A549 (cell line): Measurements from ENCODE around the gene IFITM2. TPM values are rescaled to one million over a fixed set of nuclear protein-coding genes. Genes with fewer than 3 reads are reported as not detected.

ENCODE experiments used
- ATAC-seq, 2 experiments: fragments of 200-7000 bp in 1 of 2; fragments of >200 bp in 1 of 2; cut with Nextera tagmentation in 1 of 2; cut with Tn5 transposase in 1 of 2; 3 replicates each; pipeline versions ENCODE4 v1.8.0 to v1.9.1; 2018 to 2020; ENCODE audit warnings: mild to moderate bottlenecking in 1 of 2, moderate library complexity in 1 of 2
- CTCF ChIA-PET: fragments of 300-600 bp; sonication (Branson Sonifier 250); formaldehyde crosslinking; extraction: SDS; loops from one replicate; lab custom pipeline; 2021; ENCODE audit warnings: antibody characterized with exemption, inconsistent platforms; lab: Yijun Ruan, JAX
- POLR2A ChIA-PET: fragments of 350-600 bp; formaldehyde crosslinking; extraction: SDS; loops from one replicate; lab custom pipeline; 2021; ENCODE audit warnings: antibody characterized with exemption, inconsistent platforms; lab: Yijun Ruan, JAX
- DNase-seq, 2 experiments: peaks; one replicate each; pipeline versions ENCODE4 v3.0.0 to v3.0.0-alpha.2; 2011 to 2016; ENCODE audit warnings: low read depth in 1 of 2, low spot score in 1 of 2
- FAIRE-seq: peaks from 2 replicates; lab custom pipeline; 2011; peaks lifted over from hg19 to GRCh38; lab: Jason Lieb, UNC
- H3K27ac ChIP-seq, 2 experiments: fragments of >200 bp; sonication (Bioruptor Twin); formaldehyde crosslinking; 3 replicates each; pipeline ENCODE4 v1.5.1; 2016 to 2017
- H3K4me1 ChIP-seq: fragments of >200 bp; sonication (Bioruptor Twin); formaldehyde crosslinking; 3 replicates; pipeline ENCODE4 v1.6.1; 2016
- H3K4me2 ChIP-seq: fragments of >200 bp; sonication (Bioruptor Twin); formaldehyde crosslinking; 3 replicates; pipeline ENCODE4 v1.6.1; 2016
- H3K4me3 ChIP-seq: fragments of >200 bp; sonication (Bioruptor Twin); formaldehyde crosslinking; 3 replicates; pipeline ENCODE4 v1.5.1; 2016
- H3K9me3 ChIP-seq: fragments of >200 bp; sonication (Bioruptor Twin); formaldehyde crosslinking; 3 replicates; pipeline ENCODE4 v1.6.1; 2016
- CEBPB ChIP-seq, 2 experiments: fragments of >200 bp in 1 of 2; sonication (Bioruptor Twin) in 1 of 2; formaldehyde crosslinking in 1 of 2; IDR thresholded peaks; 2 replicates each; pipeline ENCODE4 v1.6.1; 2012 to 2016
- GATA3 ChIP-seq: IDR thresholded peaks from 2 replicates; pipeline ENCODE4 v1.6.1; 2012; ENCODE audit warnings: borderline replicate concordance
- HOXA7 ChIP-seq: fragments of 250-450 bp; sonication (Bioruptor Pico); IDR thresholded peaks from 2 replicates; pipeline ENCODE4 v1.5.0; 2020; ENCODE audit warnings: mild to moderate bottlenecking, moderate library complexity
- KDM1A ChIP-seq: fragments of 200-600 bp; sonication (generic); IDR thresholded peaks from 2 replicates; pipeline ENCODE4 v1.6.1; 2016; ENCODE audit warnings: low read depth, mild to moderate bottlenecking
- MAFK ChIP-seq: fragments of 450-650 bp; IDR thresholded peaks from 2 replicates; pipeline ENCODE4 v1.6.1; 2014; ENCODE audit not compliant: partially characterized antibody
- MYC ChIP-seq: IDR thresholded peaks from 2 replicates; pipeline ENCODE4 v1.6.1; 2012; ENCODE audit warnings: mild to moderate bottlenecking, inconsistent platforms, low read length, improper control_type of control experiment, borderline replicate concordance
- NPAS2 ChIP-seq: fragments of 250-450 bp; sonication (Bioruptor Pico); IDR thresholded peaks from 2 replicates; pipeline ENCODE4 v1.8.0; 2022; ENCODE audit warnings: mild to moderate bottlenecking, moderate library complexity, borderline replicate concordance
- NR3C1 ChIP-seq: fragments of >200 bp; sonication (Bioruptor Twin); formaldehyde crosslinking; IDR thresholded peaks from 3 replicates; pipeline ENCODE4 v1.6.1; 2017
- RAD21 ChIP-seq, 2 experiments: fragments of >200 bp in 1 of 2; sonication (Bioruptor Twin) in 1 of 2; formaldehyde crosslinking in 1 of 2; IDR thresholded peaks in 1 of 2; conservative IDR thresholded peaks in 1 of 2; 2 replicates in 1 of 2; 3 replicates in 1 of 2; pipeline ENCODE4 v1.6.1; 2012 to 2018; ENCODE audit warnings: inconsistent platforms in 1 of 2
- RARB ChIP-seq: fragments of 250-450 bp; sonication (Bioruptor Pico); IDR thresholded peaks from 2 replicates; pipeline ENCODE4 v1.8.0; 2021; ENCODE audit warnings: mild to moderate bottlenecking, moderate library complexity
- RCOR1 ChIP-seq: fragments of 150-350 bp; IDR thresholded peaks from 2 replicates; pipeline ENCODE4 v1.6.1; 2014; ENCODE audit warnings: antibody characterized with exemption, low read length, low read depth
- TP53 ChIP-seq: fragments of 250-450 bp; sonication (Bioruptor Pico); IDR thresholded peaks from 2 replicates; pipeline ENCODE4 v1.5.0; 2021; ENCODE audit warnings: mild to moderate bottlenecking, moderate library complexity
- ZC3H11A ChIP-seq: fragments of 450-650 bp; IDR thresholded peaks from 2 replicates; pipeline ENCODE4 v1.6.1; 2014; ENCODE audit warnings: antibody characterized with exemption, mild to moderate bottlenecking
- ZNF302 ChIP-seq: fragments of 250-450 bp; sonication (Bioruptor Pico); IDR thresholded peaks from 2 replicates; pipeline ENCODE4 v1.9.0; 2021; ENCODE audit warnings: inconsistent platforms, mild to moderate bottlenecking, moderate library complexity
- ZSCAN20 ChIP-seq: fragments of 250-450 bp; sonication (Bioruptor Pico); IDR thresholded peaks from 2 replicates; pipeline ENCODE4 v1.8.0; 2022; ENCODE audit warnings: mild to moderate bottlenecking, moderate library complexity
- WGBS: methylation state at CpG from one replicate; pipeline ENCODE4 v1.1.6; 2017; ENCODE audit errors: missing lambda C conversion rate; 5-methylcytosine and 5-hydroxymethylcytosine counted together
- polyA plus RNA-seq, 4 experiments: library from polyadenylated mRNA; depleted of rRNA in 3 of 4; stranded (reverse); fragments of >200 nt; fragmentation: RNase III in 1 of 4; extraction: RNeasy Plus Mini Kit Qiagen cat#74134 plus additional on column Dnase treatment in 1 of 4; gene quantifications; 2 replicates in 3 of 4; 3 replicates in 1 of 4; pipeline ENCODE4 v1.2.3, GENCODE V29; 2011 to 2017
- TF ChIP-seq, protein P1 (sequence below): fragments of 450-650 bp; IDR thresholded peaks from 2 replicates; pipeline ENCODE4 v1.6.1; 2014; ENCODE audit warnings: antibody characterized with exemption
- TF ChIP-seq, protein P2 (sequence below): fragments of 250-450 bp; sonication (Bioruptor Pico); IDR thresholded peaks from 2 replicates; pipeline ENCODE4 v1.5.0; 2021; ENCODE audit warnings: mild to moderate bottlenecking, moderate library complexity, borderline replicate concordance
- TF ChIP-seq, protein P3 (sequence below): fragments of 250-450 bp; sonication (Bioruptor Pico); IDR thresholded peaks from 2 replicates; pipeline ENCODE4 v1.5.0; 2020; ENCODE audit warnings: low read depth, mild to moderate bottlenecking, moderate library complexity
- TF ChIP-seq, protein P4 (sequence below): fragments of >200 bp; sonication (Bioruptor Twin); formaldehyde crosslinking; IDR thresholded peaks from 3 replicates; pipeline ENCODE4 v1.6.1; 2016

IFITM2 gene
- polyA plus RNA-seq, 2 of the 4 experiments (the other 2 are of a cell fraction): 36.4 to 43.6 TPM

DNA sequence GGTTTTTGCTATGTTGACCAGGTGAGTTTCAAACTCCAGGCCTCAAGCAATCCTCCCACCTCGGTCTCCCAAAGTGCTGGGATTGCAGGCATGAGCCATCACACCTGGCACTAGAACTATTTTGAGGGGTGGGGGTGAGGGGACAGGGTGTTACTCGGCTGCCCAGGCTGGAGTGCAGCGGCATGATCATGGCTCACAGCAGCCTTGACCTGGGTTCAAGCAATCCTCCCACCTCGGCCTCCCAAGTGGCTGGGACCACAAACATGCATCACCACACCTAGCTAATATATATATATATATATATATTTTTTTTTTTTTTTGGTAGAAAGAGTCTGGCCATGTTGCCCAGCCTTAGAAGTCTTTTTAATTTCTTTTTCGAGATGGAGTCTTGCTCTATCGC, 30.1 kb downstream of the IFITM2 start:
- ChIA-PET POLR2A (no interaction called here), CTCF (interaction anchor here (1.1 kb wide), 1 partner anchor 8 kb away, joined by 4 read pairs; no protein-coding TSS in a partner anchor)
- 65% methylated on average over 6 of the region's 6 CpGs for WGBS
- Histone ChIP-seq H3K27ac (no peak overlapping the region), H3K4me1 (no peaks in the 10 kb centered on the region), H3K9me3 (no peaks in the 10 kb centered on the region), H3K4me3 (no peak overlapping the region), H3K4me2 (no peak overlapping the region)
- ATAC-seq (no peak), FAIRE-seq (no peak), DNase-seq (no peak)
- no peak for TF ChIP-seq KDM1A
- TF ChIP-seq ZSCAN20: no peak
- no peak for TF ChIP-seq ZNF302
- TF ChIP-seq, protein P1, sequence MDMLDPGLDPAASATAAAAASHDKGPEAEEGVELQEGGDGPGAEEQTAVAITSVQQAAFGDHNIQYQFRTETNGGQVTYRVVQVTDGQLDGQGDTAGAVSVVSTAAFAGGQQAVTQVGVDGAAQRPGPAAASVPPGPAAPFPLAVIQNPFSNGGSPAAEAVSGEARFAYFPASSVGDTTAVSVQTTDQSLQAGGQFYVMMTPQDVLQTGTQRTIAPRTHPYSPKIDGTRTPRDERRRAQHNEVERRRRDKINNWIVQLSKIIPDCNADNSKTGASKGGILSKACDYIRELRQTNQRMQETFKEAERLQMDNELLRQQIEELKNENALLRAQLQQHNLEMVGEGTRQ: no peak
- TF ChIP-seq, protein P2, sequence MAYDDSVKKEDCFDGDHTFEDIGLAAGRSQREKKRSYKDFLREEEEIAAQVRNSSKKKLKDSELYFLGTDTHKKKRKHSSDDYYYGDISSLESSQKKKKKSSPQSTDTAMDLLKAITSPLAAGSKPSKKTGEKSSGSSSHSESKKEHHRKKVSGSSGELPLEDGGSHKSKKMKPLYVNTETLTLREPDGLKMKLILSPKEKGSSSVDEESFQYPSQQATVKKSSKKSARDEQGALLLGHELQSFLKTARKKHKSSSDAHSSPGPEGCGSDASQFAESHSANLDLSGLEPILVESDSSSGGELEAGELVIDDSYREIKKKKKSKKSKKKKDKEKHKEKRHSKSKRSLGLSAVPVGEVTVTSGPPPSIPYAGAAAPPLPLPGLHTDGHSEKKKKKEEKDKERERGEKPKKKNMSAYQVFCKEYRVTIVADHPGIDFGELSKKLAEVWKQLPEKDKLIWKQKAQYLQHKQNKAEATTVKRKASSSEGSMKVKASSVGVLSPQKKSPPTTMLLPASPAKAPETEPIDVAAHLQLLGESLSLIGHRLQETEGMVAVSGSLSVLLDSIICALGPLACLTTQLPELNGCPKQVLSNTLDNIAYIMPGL (CRISPR knock-in tag): no peak
- TF ChIP-seq, protein P3, sequence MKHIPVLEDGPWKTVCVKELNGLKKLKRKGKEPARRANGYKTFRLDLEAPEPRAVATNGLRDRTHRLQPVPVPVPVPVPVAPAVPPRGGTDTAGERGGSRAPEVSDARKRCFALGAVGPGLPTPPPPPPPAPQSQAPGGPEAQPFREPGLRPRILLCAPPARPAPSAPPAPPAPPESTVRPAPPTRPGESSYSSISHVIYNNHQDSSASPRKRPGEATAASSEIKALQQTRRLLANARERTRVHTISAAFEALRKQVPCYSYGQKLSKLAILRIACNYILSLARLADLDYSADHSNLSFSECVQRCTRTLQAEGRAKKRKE: no peak
- no peak for TF ChIP-seq TP53 (CRISPR knock-in tag)
- no peak for TF ChIP-seq MYC
- TF ChIP-seq, protein P4, sequence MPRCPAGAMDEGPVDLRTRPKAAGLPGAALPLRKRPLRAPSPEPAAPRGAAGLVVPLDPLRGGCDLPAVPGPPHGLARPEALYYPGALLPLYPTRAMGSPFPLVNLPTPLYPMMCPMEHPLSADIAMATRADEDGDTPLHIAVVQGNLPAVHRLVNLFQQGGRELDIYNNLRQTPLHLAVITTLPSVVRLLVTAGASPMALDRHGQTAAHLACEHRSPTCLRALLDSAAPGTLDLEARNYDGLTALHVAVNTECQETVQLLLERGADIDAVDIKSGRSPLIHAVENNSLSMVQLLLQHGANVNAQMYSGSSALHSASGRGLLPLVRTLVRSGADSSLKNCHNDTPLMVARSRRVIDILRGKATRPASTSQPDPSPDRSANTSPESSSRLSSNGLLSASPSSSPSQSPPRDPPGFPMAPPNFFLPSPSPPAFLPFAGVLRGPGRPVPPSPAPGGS: no peak
- TF ChIP-seq RAD21 (conservative IDR thresholded peaks at IDR 0.05 in 1 of 2, IDR thresholded peaks at IDR 0.05 in 1 of 2): no peak
- TF ChIP-seq HOXA7 (CRISPR knock-in tag): no peak
- no peak for TF ChIP-seq CEBPB (IDR thresholded peaks at IDR 0.05)
- no peak for TF ChIP-seq ZC3H11A
- no peak for TF ChIP-seq RCOR1
- no peak for TF ChIP-seq NPAS2
- TF ChIP-seq RARB (CRISPR knock-in tag): no peak
- TF ChIP-seq GATA3: no peak

DNA sequence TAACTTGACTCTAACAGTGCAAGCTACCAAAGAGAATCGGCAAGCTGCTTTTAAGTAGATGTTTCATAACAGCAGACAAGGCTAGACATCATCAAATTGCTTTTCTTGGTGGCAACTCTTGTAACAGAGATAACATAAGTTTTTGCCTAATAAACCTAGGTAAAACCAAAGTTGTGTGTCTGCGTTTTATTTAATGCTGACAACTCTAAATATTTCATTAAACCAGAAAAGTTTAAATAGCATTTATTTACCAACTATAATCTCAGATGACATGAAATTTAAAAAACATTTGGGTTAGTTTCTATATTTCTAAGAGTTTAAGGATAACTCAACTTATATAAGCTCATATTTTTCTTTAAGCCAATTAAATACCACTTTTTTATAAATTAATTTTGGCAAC, 32.3 kb downstream of the IFITM2 start:
- 72% methylated on average over 2 of the region's 2 CpGs for whole genome bisulfite sequencing
- CTCF ChIA-PET: interaction anchor here (0.8 to 2.4 kb wide), 8 partner anchors 8 to 179 kb away, joined by 3 to 11 read pairs (median 4); no protein-coding TSS in a partner anchor
- no peak for ATAC-seq
- Histone ChIP-seq H3K4me1 (no peaks in the 10 kb centered on the region), H3K9me3 (no peaks in the 10 kb centered on the region), H3K4me3 (no peak overlapping the region), H3K4me2 (no peak overlapping the region), H3K27ac (no peak overlapping the region)
- no peak for FAIRE-seq
- no peak for DNase-seq
- TF ChIP-seq NR3C1: no peak
- peak; percentile 66 for TF ChIP-seq MAFK
- POLR2A ChIA-PET: interaction anchor here (1.7 kb wide), 1 partner anchor 16 kb away, joined by 9 read pairs; no protein-coding TSS in a partner anchor
